Liver (tissue), 9 donors: ENCODE measurements around the gene ANKRD49. TPM values are rescaled to one million over a fixed set of nuclear protein-coding genes. Genes with fewer than 3 reads are reported as not detected.
A peak's percentile ranks its signal among the peaks of the same experiment; 100 is the strongest.

ENCODE experiments used
- DNase-seq: peaks from one replicate; pipeline ENCODE4 v3.0.0-alpha.2; 2017; ENCODE audit warnings: low spot score
- H3K27ac ChIP-seq, 2 donors: one replicate each; pipeline ENCODE4 v1.7.0; 2013; ENCODE audit warnings: inconsistent platforms in 2 of 2, low read length in 2 of 2, control low read depth in 1 of 2, low read depth in 1 of 2, mild to moderate bottlenecking in 1 of 2
- H3K27me3 ChIP-seq, 4 donors: one replicate each; pipeline versions ENCODE4 v1.6.1 to v1.7.0; 2013; ENCODE audit warnings: low read length in 3 of 4, inconsistent platforms in 1 of 4, mild to moderate bottlenecking in 1 of 4, moderate library complexity in 1 of 4; ENCODE audit not compliant: control insufficient read depth in 4 of 4, insufficient read depth in 4 of 4
- H3K36me3 ChIP-seq, 4 donors: one replicate each; pipeline versions ENCODE4 v1.6.1 to v1.7.0; 2013; ENCODE audit warnings: low read length in 3 of 4, mild to moderate bottlenecking in 3 of 4, low read depth in 1 of 4, moderate library complexity in 1 of 4; ENCODE audit not compliant: control insufficient read depth in 4 of 4, insufficient read depth in 3 of 4
- H3K4me1 ChIP-seq, 4 donors: one replicate each; pipeline versions ENCODE4 v1.6.1 to v1.7.0; 2013; ENCODE audit warnings: low read length in 3 of 4, mild to moderate bottlenecking in 3 of 4, moderate library complexity in 1 of 4; ENCODE audit not compliant: control insufficient read depth in 4 of 4, insufficient read depth in 4 of 4
- H3K4me3 ChIP-seq, 3 donors: one replicate each; pipeline versions ENCODE4 v1.6.1 to v1.7.0; 2013; ENCODE audit warnings: low read length in 3 of 3, control low read depth in 1 of 3, low read depth in 1 of 3, mild to moderate bottlenecking in 1 of 3
- H3K9ac ChIP-seq, 2 donors: one replicate each; pipeline ENCODE4 v1.7.0; 2013; ENCODE audit warnings: low read length in 2 of 2, mild to moderate bottlenecking in 2 of 2, moderate library complexity in 2 of 2, control low read depth in 1 of 2, low read depth in 1 of 2
- H3K9me3 ChIP-seq, 4 donors: one replicate each; pipeline versions ENCODE4 v1.6.1 to v1.7.0; 2013; ENCODE audit warnings: low read length in 3 of 4; ENCODE audit not compliant: control insufficient read depth in 4 of 4
- CTCF ChIP-seq: fragments of 150-350 bp; IDR thresholded peaks from 2 replicates; pipeline ENCODE4 v1.5.1; 2017; ENCODE audit warnings: improper control_type of control experiment, low read depth, low read length; ENCODE audit not compliant: missing input control
- EGR1 ChIP-seq, 2 donors: IDR thresholded peaks; 2 replicates each; pipeline ENCODE4 v1.6.1; 2016 to 2018; ENCODE audit warnings: antibody characterized with exemption in 2 of 2, low read depth in 2 of 2
- FOXA1 ChIP-seq: IDR thresholded peaks from 2 replicates; pipeline ENCODE4 v1.6.1; 2016; ENCODE audit warnings: antibody characterized with exemption
- FOXA2 ChIP-seq: IDR thresholded peaks from 2 replicates; pipeline ENCODE4 v1.6.1; 2016; ENCODE audit warnings: antibody characterized with exemption
- GABPA ChIP-seq, 2 donors: IDR thresholded peaks in 1 of 2; conservative IDR thresholded peaks in 1 of 2; 2 replicates each; pipeline ENCODE4 v1.6.1; 2016; ENCODE audit warnings: antibody characterized with exemption in 2 of 2, mild to moderate bottlenecking in 1 of 2, moderate library complexity in 1 of 2
- HNF4A ChIP-seq, 2 donors: conservative IDR thresholded peaks; 2 replicates each; pipeline ENCODE4 v1.6.1; 2016; ENCODE audit warnings: antibody characterized with exemption in 2 of 2, mild to moderate bottlenecking in 2 of 2
- HNF4G ChIP-seq: IDR thresholded peaks from 2 replicates; pipeline ENCODE4 v1.6.1; 2016; ENCODE audit warnings: antibody characterized with exemption
- JUND ChIP-seq, 2 donors: IDR thresholded peaks; 2 replicates each; pipeline ENCODE4 v1.6.1; 2016; ENCODE audit warnings: antibody characterized with exemption in 2 of 2
- NR2F2 ChIP-seq: IDR thresholded peaks from 2 replicates; pipeline ENCODE4 v1.6.1; 2016; ENCODE audit warnings: antibody characterized with exemption
- RAD21 ChIP-seq, 2 donors: IDR thresholded peaks; 2 replicates each; pipeline ENCODE4 v1.6.1; 2016; ENCODE audit warnings: antibody characterized with exemption in 2 of 2, mild to moderate bottlenecking in 2 of 2
- RXRA ChIP-seq, 2 donors: IDR thresholded peaks; 2 replicates each; pipeline ENCODE4 v1.6.1; 2017 to 2018; ENCODE audit warnings: antibody characterized with exemption in 2 of 2, mild to moderate bottlenecking in 1 of 2
- SP1 ChIP-seq: IDR thresholded peaks from 2 replicates; pipeline ENCODE4 v1.6.1; 2018; ENCODE audit warnings: antibody characterized with exemption, mild to moderate bottlenecking
- TAF1 ChIP-seq: conservative IDR thresholded peaks from 2 replicates; pipeline ENCODE4 v1.6.1; 2016; ENCODE audit warnings: antibody characterized with exemption, mild to moderate bottlenecking
- YY1 ChIP-seq: IDR thresholded peaks from 2 replicates; pipeline ENCODE4 v1.6.1; 2016; ENCODE audit warnings: antibody characterized with exemption, mild to moderate bottlenecking
- whole genome bisulfite sequencing: extraction: QIAGEN DNeasy Blood & Tissue Kit; methylation state at CpG from one replicate; pipeline ENCODE4 v1.1.7; 2013; 5-methylcytosine and 5-hydroxymethylcytosine counted together
- polyA plus RNA-seq, 2 donors: library from polyadenylated mRNA; stranded (reverse) in 1 of 2; unstranded in 1 of 2; fragments of 200-250 nt in 1 of 2; fragments of >200 nt in 1 of 2; fragmentation: Nextera tagmentation in 1 of 2; extraction: Ambion mirVana in 1 of 2; gene quantifications; one replicate each; pipeline versions ENCODE4 v1.2.1 to v1.2.3, GENCODE V29; 2013 to 2015
- total RNA-seq, 2 donors: library from RNA; depleted of rRNA; stranded (reverse); fragments of >200 nt; gene quantifications; one replicate each; pipeline ENCODE4 v1.2.3, GENCODE V29; 2014
- TF ChIP-seq, protein P1 (sequence below): IDR thresholded peaks from 2 replicates; pipeline ENCODE4 v1.6.1; 2016; ENCODE audit warnings: antibody characterized with exemption
- TF ChIP-seq, protein P2 (sequence below): IDR thresholded peaks from 2 replicates; pipeline ENCODE4 v1.6.1; 2016; ENCODE audit warnings: antibody characterized with exemption
- TF ChIP-seq, protein P3 (sequence below): IDR thresholded peaks from 2 replicates; pipeline ENCODE4 v1.6.1; 2016; ENCODE audit warnings: antibody characterized with exemption, mild to moderate bottlenecking
- donor health status: healthy.
- donor health status: healthy.
- donor health status: healthy.
- donor health status: healthy.
- donor health status: healthy.

ANKRD49 gene
- total and polyA plus RNA-seq, 4 donors, result 5.4 to 12.3 (median 9.8) TPM

DNA sequence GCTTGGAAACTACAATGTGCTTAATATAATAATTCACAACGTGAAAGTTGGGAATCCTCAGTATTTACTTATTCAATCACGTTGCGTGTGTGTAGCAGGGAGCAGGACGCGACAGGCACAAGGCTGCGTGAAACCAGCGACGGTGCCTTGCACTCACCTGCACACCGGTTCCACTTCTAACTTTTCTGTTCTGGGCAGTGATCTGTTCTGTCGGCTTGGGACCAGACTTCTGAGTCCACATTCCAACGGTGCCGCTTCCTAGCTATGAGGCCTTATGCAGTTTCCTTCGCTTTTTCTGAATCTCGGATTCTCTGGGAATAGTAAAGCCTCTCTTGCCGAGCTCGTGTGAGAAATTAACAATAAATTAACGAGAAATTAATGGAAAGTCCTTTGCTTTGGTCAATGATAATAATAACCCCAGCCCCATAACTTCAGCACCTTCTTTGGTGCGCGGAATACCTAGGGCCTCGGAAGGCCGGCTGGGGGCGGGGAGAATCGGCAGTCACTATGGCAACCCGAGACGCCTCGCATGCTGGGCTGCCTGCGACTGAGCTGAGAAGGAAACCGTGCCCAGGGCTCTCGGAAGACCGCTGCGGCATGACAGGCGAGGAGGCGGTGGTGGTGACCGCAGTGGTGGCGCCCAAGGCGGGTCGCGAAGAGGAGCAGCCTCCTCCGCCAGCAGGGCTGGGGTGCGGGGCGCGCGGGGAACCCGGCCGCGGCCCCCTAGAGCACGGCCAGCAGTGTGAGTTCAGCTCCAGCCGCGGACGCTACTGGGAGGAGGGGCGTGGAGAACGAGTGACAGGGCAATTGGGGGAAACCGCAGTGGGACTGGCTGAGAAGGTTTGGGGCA is 18.4 kb downstream of the ANKRD49 start, which contains the start of gene C11orf97:
C11orf97 (plus strand) TSS at position 530 of the 850 bp plus-strand sequence; CDS start at position 598, 68 bp downstream.
- H3K9ac ChIP-seq, result peak within 1 kb of the TSS in 1 of 2 donors; percentile 62

GRCh38 chr11:94513091-94513490 is 19.3 kb downstream of the ANKRD49 start:
- WGBS, result 24% methylated on average over 2 of the region's 2 CpGs
- no peak for DNase-seq
- H3K4me1 ChIP-seq, result peaks cover 0 to 22% (median 12%) of the 10 kb centered on the region in 4 donors
- TF ChIP-seq CTCF (no peak), HNF4A (conservative IDR thresholded peaks at IDR 0.05) (peak; percentile 90 to 93), EGR1 (IDR thresholded peaks at IDR 0.05; ENCODE audit: low read depth in 2 of 2) (no peak), HNF4G (peak; percentile 9), SP1 (peak; percentile 83), FOXA1 (peak; percentile 63), RXRA (IDR thresholded peaks at IDR 0.05) (peak in 1 of 2 donors; percentile 49), YY1 (peak; percentile 81), GABPA (IDR thresholded peaks at IDR 0.05 in 1 of 2, conservative IDR thresholded peaks at IDR 0.05 in 1 of 2) (no peak), JUND (IDR thresholded peaks at IDR 0.05) (peak in 1 of 2 donors; percentile 42), TAF1 (no peak), FOXA2 (peak; percentile 12), RAD21 (IDR thresholded peaks at IDR 0.05) (no peak)
- TF ChIP-seq, protein P1, sequence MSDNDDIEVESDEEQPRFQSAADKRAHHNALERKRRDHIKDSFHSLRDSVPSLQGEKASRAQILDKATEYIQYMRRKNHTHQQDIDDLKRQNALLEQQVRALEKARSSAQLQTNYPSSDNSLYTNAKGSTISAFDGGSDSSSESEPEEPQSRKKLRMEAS, result peak; percentile 38
- TF ChIP-seq, protein P2, sequence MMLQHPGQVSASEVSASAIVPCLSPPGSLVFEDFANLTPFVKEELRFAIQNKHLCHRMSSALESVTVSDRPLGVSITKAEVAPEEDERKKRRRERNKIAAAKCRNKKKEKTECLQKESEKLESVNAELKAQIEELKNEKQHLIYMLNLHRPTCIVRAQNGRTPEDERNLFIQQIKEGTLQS, result no peak
- TF ChIP-seq, protein P3, sequence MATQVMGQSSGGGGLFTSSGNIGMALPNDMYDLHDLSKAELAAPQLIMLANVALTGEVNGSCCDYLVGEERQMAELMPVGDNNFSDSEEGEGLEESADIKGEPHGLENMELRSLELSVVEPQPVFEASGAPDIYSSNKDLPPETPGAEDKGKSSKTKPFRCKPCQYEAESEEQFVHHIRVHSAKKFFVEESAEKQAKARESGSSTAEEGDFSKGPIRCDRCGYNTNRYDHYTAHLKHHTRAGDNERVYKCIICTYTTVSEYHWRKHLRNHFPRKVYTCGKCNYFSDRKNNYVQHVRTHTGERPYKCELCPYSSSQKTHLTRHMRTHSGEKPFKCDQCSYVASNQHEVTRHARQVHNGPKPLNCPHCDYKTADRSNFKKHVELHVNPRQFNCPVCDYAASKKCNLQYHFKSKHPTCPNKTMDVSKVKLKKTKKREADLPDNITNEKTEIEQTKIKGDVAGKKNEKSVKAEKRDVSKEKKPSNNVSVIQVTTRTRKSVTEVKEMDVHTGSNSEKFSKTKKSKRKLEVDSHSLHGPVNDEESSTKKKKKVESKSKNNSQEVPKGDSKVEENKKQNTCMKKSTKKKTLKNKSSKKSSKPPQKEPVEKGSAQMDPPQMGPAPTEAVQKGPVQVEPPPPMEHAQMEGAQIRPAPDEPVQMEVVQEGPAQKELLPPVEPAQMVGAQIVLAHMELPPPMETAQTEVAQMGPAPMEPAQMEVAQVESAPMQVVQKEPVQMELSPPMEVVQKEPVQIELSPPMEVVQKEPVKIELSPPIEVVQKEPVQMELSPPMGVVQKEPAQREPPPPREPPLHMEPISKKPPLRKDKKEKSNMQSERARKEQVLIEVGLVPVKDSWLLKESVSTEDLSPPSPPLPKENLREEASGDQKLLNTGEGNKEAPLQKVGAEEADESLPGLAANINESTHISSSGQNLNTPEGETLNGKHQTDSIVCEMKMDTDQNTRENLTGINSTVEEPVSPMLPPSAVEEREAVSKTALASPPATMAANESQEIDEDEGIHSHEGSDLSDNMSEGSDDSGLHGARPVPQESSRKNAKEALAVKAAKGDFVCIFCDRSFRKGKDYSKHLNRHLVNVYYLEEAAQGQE, result peak; percentile 43

More for the DNA sequence above, 18.4 kb downstream of the ANKRD49 start, which contains the start of gene C11orf97:
- Histone ChIP-seq H3K9me3 (no peaks in the 10 kb centered on the region), H3K36me3 (no peaks in the 10 kb centered on the region), H3K4me3 (peak within 1 kb of the TSS; percentile 59 to 85 (median 72)), H3K27me3 (no peaks in the 10 kb centered on the region), H3K4me1 (peaks cover 0 to 22% (median 12%) of the 10 kb centered on the region in 4 donors), H3K27ac (peak within 1 kb of the TSS; percentile 32 to 50)
- 8% methylated on average over 53 of the region's 53 CpGs for WGBS
- TF ChIP-seq, protein P2, result no peak
- TF ChIP-seq JUND (IDR thresholded peaks at IDR 0.05), result no peak
- TF ChIP-seq EGR1 (IDR thresholded peaks at IDR 0.05; ENCODE audit: low read depth in 2 of 2), result no peak
- no peak for TF ChIP-seq GABPA (IDR thresholded peaks at IDR 0.05 in 1 of 2, conservative IDR thresholded peaks at IDR 0.05 in 1 of 2)
- TF ChIP-seq, protein P3, result peak; percentile 38
- TF ChIP-seq NR2F2, result no peak
- peak; percentile 69 for DNase-seq

More at GRCh38 chr11:94513091-94513490, 19.3 kb downstream of the ANKRD49 start:
- Histone ChIP-seq H3K9me3 (no peaks in the 10 kb centered on the region), H3K9ac (no peak overlapping the region), H3K27ac (peak overlapping the region; percentile 32 to 50), H3K4me3 (no peak overlapping the region), H3K27me3 (no peaks in the 10 kb centered on the region), H3K36me3 (no peaks in the 10 kb centered on the region)
